IMR-90 (cell line): ENCODE measurements around the gene COPZ1.

ENCODE experiments used
- BHLHE40 ChIP-seq: fragments of 150-350 bp; IDR thresholded peaks from 2 replicates; pipeline ENCODE4 v1.6.1; 2016; ENCODE audit warnings: mild to moderate bottlenecking, low read depth, low read length
- CEBPB ChIP-seq: IDR thresholded peaks from 2 replicates; pipeline ENCODE4 v1.6.1; 2012; ENCODE audit warnings: low read depth, low read length, improper control_type of control experiment
- CHD1 ChIP-seq: IDR thresholded peaks from 2 replicates; pipeline ENCODE4 v1.6.1; 2012; ENCODE audit warnings: low read depth, low read length, improper control_type of control experiment
- CTCF ChIP-seq: conservative IDR thresholded peaks from 2 replicates; pipeline ENCODE4 v1.5.1; 2012; ENCODE audit warnings: mild to moderate bottlenecking, low read depth, low read length, improper control_type of control experiment
- MAFK ChIP-seq: IDR thresholded peaks from 2 replicates; pipeline ENCODE4 v1.6.1; 2012; ENCODE audit warnings: low read depth, low read length, improper control_type of control experiment
- MXI1 ChIP-seq: IDR thresholded peaks from 2 replicates; pipeline ENCODE4 v1.6.1; 2012; ENCODE audit warnings: low read depth, mild to moderate bottlenecking, low read length, moderate library complexity, borderline replicate concordance
- POLR2A ChIP-seq: IDR thresholded peaks from 2 replicates; pipeline ENCODE4 v1.6.1; 2012; ENCODE audit warnings: mild to moderate bottlenecking, low read depth, low read length
- RAD21 ChIP-seq: IDR thresholded peaks from 2 replicates; pipeline ENCODE4 v1.6.1; 2012; ENCODE audit warnings: low read length, improper control_type of control experiment
- RCOR1 ChIP-seq: IDR thresholded peaks from 2 replicates; pipeline ENCODE4 v1.6.1; 2012; ENCODE audit warnings: mild to moderate bottlenecking, low read length, improper control_type of control experiment; ENCODE audit not compliant: insufficient replicate concordance
- RFX5 ChIP-seq: IDR thresholded peaks from 2 replicates; pipeline ENCODE4 v1.8.0; 2012; ENCODE audit warnings: low read depth, mild to moderate bottlenecking, low read length, moderate library complexity
- SMC3 ChIP-seq: fragments of 150-350 bp; IDR thresholded peaks from 2 replicates; pipeline ENCODE4 v1.6.1; 2016; ENCODE audit warnings: low read depth, mild to moderate bottlenecking, antibody characterized with exemption, low read length, moderate library complexity
- USF2 ChIP-seq: fragments of 150-350 bp; IDR thresholded peaks from 2 replicates; pipeline ENCODE4 v1.6.1; 2017; ENCODE audit warnings: mild to moderate bottlenecking, antibody characterized with exemption, low read length, low read depth

GRCh38 chr12:54364413-54364812 lies 39.5 kb downstream of the COPZ1 start, which contains the start of gene GPR84:
- no peak for TF ChIP-seq POLR2A
- no peak for TF ChIP-seq CEBPB
- no peak for TF ChIP-seq CTCF
- TF ChIP-seq RCOR1: no peak
- no peak for TF ChIP-seq MAFK
- TF ChIP-seq USF2: no peak
- TF ChIP-seq RAD21: no peak
- TF ChIP-seq MXI1: no peak
- TF ChIP-seq RFX5: no peak
- no peak for TF ChIP-seq SMC3
- TF ChIP-seq CHD1: no peak
- no peak for TF ChIP-seq BHLHE40
